Ammon's horn (tissue), 1 donor: Measurements from ENCODE around the gene SPTBN2.

ENCODE experiments used
- DNase-seq: peaks from one replicate; pipeline ENCODE4 v3.0.0-alpha.2; 2016; ENCODE audit warnings: low spot score

The SPTBN2 gene

DNA sequence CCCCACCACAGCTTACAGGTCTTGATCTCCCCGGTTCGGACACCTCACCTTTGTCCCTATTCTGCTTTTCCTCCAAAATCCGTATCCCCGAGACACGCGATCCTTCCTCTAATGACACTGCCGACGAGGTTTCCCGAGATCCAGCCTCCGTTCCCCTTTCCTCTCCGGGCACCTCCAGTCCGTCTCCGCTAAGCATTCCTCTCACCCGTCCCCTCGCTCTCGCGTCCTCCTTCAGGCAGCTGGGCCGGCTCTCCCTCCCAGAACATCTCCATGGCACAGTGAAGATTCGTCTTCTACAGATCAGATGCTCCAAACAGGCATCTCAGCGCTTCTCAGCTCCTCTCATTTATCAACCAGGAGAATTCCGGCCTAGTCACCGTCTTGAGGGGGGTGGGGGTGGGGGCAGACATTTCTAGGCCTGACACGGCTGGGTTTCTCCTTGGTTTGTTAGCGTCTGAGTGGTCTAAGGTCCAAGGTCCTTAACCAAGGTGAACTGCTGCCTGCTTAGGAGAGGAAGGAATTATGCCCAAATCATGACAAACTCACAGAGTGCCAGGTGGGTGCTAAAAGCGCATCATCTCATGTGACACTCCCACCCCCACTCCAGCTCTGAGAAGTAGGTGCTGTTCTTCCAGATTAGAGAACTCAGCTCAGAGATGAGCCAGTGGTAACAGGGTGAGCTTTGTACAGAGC, at the start of gene SPTBN2:
TSS of gene SPTBN2 (minus strand) at position 524 of the 693 bp plus-strand sequence. CDS start 7,976 bp downstream, outside the sequence.
- peak; percentile 50 for DNase-seq

DNA sequence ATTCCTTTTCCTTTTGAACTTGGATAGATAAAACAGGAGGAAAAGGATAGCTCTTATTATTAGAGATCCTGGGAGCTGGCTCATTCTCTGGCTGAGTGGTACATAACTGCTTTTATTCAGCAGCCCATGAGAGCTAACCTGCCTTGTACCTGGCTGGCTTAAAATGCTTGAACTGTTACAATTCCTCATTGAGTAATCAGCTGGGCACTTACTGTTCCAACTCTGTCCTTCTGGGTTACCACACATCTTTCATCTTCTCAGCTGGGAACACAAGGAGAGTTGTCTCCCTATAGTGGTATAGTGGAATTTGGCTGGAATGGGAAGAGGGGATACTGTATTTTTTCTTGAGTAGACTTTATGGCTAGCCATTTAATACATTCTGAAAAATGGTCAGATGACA, 39.8 kb upstream of the SPTBN2 start:
- no peak for DNase-seq

DNA sequence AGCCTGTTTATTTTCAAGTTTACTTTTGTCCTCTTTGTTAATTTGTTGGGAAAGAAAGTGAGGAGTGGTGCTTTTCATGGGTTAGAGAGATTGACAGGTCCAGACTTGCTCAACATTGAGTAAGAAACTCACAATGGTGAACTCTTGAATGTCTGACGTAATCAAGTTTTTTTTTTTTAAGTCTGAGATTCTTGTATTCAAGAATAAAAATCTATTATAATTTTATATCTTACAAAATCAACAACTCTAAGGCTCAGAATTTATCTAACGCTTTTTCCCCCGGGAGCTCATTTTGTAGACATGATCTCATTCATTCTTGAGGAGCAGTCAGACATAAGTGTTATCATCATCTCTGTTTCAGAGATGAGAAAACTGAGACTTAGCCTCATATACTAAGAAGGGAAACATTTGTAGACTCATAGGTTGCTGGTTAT, 39.1 kb upstream of the SPTBN2 start:
- no peak for DNase-seq

DNA sequence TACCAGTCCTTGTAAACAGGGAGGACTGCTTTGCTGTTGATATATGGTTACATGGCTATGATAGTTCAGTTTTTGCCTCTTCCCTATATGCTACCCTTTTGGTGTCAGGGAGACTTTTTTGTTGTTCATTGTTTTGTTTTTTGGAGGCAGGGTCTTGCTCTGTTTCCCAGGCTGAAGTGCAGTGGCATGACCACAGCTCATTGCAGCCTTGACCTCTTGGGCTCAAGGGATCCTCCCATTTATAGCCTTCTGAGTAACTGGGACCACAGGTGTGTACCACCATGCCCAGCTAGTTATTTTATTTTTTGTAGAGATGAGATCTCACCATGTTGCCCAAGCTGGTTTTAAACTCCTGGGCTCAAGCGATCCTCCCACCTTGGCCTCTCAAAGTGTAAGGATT, 38.6 kb upstream of the SPTBN2 start:
- DNase-seq = no peak

DNA sequence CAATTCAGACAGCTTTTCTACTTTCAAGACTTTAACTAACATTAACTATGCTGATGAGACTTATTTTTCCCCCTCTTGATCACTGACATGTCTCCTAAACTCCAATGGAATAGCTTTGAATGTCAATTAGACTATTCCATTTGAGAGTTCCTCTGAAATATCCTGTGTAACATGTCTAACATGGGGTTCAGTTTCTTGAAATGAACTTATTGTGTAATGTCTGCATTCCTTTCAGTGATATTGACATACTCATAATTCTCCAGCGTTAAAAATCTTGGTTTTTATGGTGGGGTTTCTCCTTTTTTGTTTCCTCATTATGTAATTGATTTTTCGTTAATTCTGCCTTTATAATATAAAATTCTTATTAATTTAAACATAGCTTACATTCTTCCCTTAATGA, 37.7 kb upstream of the SPTBN2 start:
- no peak for DNase-seq

- DNase-seq = no peak
These were observed 33.1 kb upstream of the SPTBN2 start for GRCh38 chr11:66762088-66762487.

DNA sequence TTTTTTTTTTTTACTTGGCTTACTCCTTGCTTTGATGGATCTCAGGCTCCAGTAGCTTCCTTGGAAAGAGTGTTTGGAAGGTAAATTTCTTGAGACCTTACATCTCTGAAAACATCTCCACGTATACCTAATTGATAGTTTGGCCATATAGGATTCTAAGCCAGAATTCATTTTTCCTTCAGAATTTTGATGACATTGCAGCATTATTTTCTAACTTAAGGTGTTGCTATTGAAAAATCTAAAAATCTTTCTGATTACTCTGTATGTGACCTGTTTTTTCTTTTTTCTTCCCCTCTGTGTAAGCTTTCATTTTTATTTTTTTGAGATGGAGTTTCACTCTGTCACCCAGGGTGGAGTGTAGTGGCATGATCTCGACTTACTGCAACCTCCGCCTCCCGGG, 23.1 kb upstream of the SPTBN2 start:
- DNase-seq = no peak

DNA sequence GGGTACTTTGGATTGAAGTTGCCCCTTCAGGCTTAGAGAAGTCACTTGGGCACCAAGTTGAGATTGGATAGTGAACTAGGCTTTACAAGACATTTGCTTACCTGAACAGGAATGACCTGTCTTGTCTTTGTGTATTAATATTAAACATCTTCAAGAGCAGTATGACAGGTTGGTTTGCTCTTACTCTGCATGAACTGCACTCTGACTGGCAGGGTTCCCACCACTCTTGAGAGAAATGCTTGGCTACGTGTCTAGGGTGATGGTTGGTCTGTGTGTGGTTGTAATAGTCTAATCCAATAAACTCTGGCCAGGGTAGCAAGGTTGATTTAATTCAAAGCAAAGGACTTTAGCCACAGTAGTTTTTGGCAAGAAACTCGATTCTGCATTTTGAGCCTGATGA, 20.1 kb upstream of the SPTBN2 start:
- no peak for DNase-seq

DNA sequence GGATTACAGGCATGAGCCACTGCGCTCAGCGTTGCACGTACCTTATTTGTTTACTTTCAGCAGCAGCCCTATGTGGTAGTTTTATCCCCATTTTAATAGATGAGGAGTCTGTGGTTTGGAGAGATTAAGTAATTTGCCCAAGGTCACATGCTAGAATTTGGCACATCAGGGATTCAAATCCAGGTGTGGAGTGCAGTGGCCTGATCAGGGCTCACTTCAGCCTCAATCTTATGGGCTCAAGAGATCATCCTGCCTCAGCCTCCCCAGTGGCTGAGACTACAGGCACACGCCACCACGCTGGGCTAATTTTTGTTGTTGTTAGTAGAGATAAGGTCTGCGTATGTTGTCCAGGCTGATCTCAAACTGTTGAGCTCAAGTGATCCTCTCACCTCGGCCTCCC, 18.5 kb upstream of the SPTBN2 start:
- no peak for DNase-seq

GRCh38 chr11:66745356-66746235, 16.6 kb upstream of the SPTBN2 start:
- DNase-seq = no peak

GRCh38 chr11:66744485-66745355, 15.7 kb upstream of the SPTBN2 start:
- peak; percentile 86 for DNase-seq

GRCh38 chr11:66743271-66743968, 14.4 kb upstream of the SPTBN2 start:
- no peak for DNase-seq

GRCh38 chr11:66741153-66741552, 12.1 kb upstream of the SPTBN2 start:
- no peak for DNase-seq

DNA sequence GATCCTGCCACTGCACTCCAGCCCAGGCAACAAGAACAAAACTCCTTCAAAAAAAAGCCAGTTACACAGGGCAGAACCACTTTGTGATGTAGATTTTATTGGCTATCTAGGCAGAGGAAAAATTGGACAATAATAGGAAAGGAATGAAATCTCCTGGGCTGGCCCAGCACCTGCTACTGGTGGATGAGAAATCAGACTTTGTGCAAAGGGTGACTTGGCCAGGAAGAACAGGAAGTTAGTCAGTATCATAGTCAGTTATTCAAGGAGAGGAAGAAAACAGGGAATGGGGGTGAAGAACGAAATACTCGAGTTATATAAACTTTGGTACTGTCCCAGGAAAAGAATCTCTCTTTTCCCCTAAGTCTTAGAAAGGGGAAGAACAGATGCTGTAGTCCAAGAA, 11.0 kb upstream of the SPTBN2 start:
- DNase-seq = no peak

- DNase-seq = no peak
These were observed 5.2 kb upstream of the SPTBN2 start for GRCh38 chr11:66734215-66734614.

- DNase-seq = no peak
These were observed 431 bp upstream of the SPTBN2 start for GRCh38 chr11:66729447-66729846.

DNA sequence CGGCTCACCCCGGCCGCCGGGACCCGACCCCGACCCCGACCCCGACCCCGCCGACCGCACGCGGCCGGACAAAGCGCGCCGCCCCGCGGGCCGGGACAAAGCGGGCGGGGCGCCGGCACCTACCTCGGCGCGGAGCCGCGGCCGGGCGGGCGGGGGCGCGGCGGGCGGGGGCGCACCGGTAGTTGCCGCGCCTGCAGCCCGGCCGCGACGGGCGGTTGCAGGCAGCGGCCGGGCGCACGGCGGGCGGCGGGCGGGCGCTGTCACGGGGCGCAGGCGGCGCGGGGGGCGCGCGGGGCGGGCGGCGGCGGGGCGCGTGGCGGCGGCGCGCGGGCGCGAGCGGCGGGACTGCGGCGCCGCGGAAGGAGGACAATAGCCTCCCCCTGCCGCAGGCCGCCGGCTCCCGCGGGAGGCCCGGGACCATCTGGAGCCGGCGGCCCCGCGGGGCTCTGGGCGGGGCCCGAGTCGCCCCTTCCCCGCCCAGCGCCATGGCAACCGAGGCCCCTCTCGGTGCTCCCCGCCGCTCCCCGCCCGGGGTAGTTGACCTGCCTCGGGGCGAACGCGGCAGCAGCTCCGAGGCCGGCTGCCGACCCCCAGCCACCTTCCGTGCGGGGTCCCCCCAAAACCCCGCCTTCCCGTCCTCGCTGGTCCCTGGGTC, 851 bp downstream of the SPTBN2 start:
- DNase-seq = no peak

DNA sequence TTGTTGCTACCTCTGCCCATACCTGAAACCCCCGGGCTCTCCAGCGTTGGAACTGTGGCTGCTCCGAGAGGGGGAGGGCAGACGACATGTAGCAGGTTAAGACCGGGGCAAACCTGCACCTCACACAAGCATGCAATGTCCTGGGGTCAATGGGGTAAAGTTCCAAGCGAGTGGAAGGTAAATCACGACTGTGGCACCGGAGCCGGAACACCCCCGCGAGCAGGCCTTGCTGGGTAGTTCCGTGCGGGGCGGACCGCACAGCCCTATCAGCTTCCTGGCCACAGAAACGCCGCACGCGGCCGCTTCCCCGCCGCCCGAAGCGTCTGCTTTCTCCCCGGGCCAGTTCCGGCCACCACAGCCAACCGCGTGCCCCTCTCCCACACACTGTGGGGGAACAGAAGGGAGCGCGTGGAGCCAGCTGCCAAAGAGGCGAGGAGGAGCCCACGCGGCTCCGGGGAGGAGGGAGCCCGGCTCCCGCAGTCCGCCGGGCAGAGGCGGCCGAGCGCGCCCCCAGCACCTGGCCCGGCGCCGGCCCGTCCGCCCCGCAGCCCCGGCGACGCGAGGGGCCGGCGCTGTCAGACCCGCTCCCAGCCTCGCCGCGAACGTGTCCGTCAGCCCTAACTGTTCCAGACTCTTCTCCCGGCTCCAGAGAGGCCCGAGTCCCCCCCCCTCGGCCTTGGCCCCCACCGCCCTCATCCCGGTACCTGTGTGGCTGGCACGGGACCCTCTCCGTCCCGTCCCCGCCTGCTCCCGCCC, 1.6 kb downstream of the SPTBN2 start:
- DNase-seq = peak; percentile 33

DNA sequence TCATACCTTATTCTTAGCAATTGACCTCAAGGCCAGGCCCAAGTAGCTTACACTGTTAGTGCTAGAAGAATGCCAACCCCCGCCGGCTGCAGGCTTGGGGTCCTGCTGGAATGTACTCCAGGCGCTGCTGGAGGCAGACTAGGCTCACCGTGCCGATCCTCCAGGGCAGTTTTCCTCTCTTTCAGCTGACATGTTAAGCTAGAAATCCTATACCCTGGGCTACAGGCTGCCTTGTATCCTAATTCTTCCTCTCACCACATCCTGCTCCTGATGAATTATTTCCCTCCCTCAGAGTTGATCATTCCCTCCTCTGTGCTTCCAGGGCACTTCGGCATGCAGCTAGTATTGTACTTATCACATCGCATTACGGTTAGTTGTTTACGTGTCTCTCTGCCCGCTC, 3.4 kb downstream of the SPTBN2 start:
- no peak for DNase-seq

GRCh38 chr11:66725114-66725513, 3.9 kb downstream of the SPTBN2 start:
- no peak for DNase-seq
